SK-N-SH (cell line): ENCODE measurements around the gene ASIP. TPM values are rescaled to one million over a fixed set of nuclear protein-coding genes. Genes with fewer than 3 reads are reported as not detected.

Experiments
- CTCF ChIA-PET: fragments of 300-600, 350-600 bp; formaldehyde crosslinking; extraction: SDS; loops from one replicate; lab custom pipeline; 2021; lab: Yijun Ruan, JAX
- POLR2A ChIA-PET: fragments of 350-600 bp; sonication (Branson Sonifier 250); formaldehyde crosslinking; extraction: SDS; loops from one replicate; lab custom pipeline; 2020; ENCODE audit warnings: antibody characterized with exemption, inconsistent platforms; lab: Yijun Ruan, JAX
- DNase-seq: peaks from one replicate; pipeline ENCODE4 v3.0.0; 2012
- H2AFZ ChIP-seq: fragments of 200-600 bp; sonication (generic); 2 replicates; pipeline ENCODE4 v1.8.1; 2016; ENCODE audit warnings: antibody characterized with exemption, mild to moderate bottlenecking, low read depth
- H3F3A ChIP-seq: fragments of 200-600 bp; sonication (generic); replicated peaks from 2 replicates; pipeline ENCODE3; 2016; ENCODE audit warnings: antibody characterized with exemption, mild to moderate bottlenecking; ENCODE audit not compliant: insufficient read depth
- H3K27ac ChIP-seq, 2 experiments: fragments of 200-500 bp in 1 of 2; fragments of 200-600 bp in 1 of 2; sonication (Bioruptor generic) in 1 of 2; sonication (generic), shearing (Covaris generic) in 1 of 2; 2 replicates each; pipeline versions ENCODE4 v1.5.1 to v1.6.1; 2014 to 2016; ENCODE audit warnings: low read depth in 2 of 2, inconsistent platforms in 1 of 2, low read length in 1 of 2, mild to moderate bottlenecking in 1 of 2, mixed read lengths in 1 of 2
- H3K27me3 ChIP-seq: fragments of 200-600 bp; sonication (generic), shearing (Covaris generic); 2 replicates; pipeline ENCODE4 v1.6.1; 2016; ENCODE audit warnings: mixed run types; ENCODE audit not compliant: insufficient read depth
- H3K36me3 ChIP-seq, 2 experiments: fragments of 200-500 bp in 1 of 2; fragments of 200-600 bp in 1 of 2; sonication (Bioruptor generic) in 1 of 2; sonication (generic) in 1 of 2; replicated peaks in 1 of 2; 2 replicates each; pipeline versions ENCODE3 to v1.5.1; 2014 to 2016; ENCODE audit warnings: low read length in 1 of 2, mild to moderate bottlenecking in 1 of 2; ENCODE audit not compliant: insufficient read depth in 2 of 2, control insufficient read depth in 1 of 2
- H3K4me1 ChIP-seq, 2 experiments: fragments of 200-500 bp in 1 of 2; fragments of 200-600 bp in 1 of 2; sonication (Bioruptor generic) in 1 of 2; sonication (generic), shearing (Covaris generic) in 1 of 2; 2 replicates each; pipeline versions ENCODE4 v1.5.1 to v1.6.1; 2014 to 2016; ENCODE audit warnings: low read depth in 1 of 2, low read length in 1 of 2, mixed run types in 1 of 2; ENCODE audit not compliant: insufficient read depth in 2 of 2, control insufficient read depth in 1 of 2
- H3K4me2 ChIP-seq: fragments of 200-600 bp; sonication (generic), shearing (Covaris generic); 2 replicates; pipeline ENCODE4 v1.6.1; 2017; ENCODE audit warnings: mixed run types
- H3K4me3 ChIP-seq, 2 experiments: fragments of 200-500 bp in 1 of 2; fragments of 200-600 bp in 1 of 2; sonication (Bioruptor generic) in 1 of 2; sonication (generic), shearing (Covaris generic) in 1 of 2; 2 replicates each; pipeline versions ENCODE4 v1.5.1 to v1.8.1; 2014 to 2016; ENCODE audit warnings: low read depth in 2 of 2, inconsistent platforms in 1 of 2, low read length in 1 of 2, mild to moderate bottlenecking in 1 of 2, mixed read lengths in 1 of 2, moderate library complexity in 1 of 2
- H3K79me2 ChIP-seq: fragments of 200-600 bp; sonication (generic); 2 replicates; pipeline ENCODE4 v1.8.1; 2017; ENCODE audit warnings: mild to moderate bottlenecking; ENCODE audit not compliant: insufficient read depth
- H3K9ac ChIP-seq: fragments of 200-600 bp; sonication (generic); 2 replicates; pipeline ENCODE4 v1.6.1; 2017; ENCODE audit warnings: mixed run types
- H3K9me2 ChIP-seq: fragments of 200-600 bp; sonication (generic); 2 replicates; pipeline ENCODE4 v1.6.1; 2017; ENCODE audit warnings: mixed run types
- H3K9me3 ChIP-seq: fragments of 200-600 bp; sonication (generic); 2 replicates; pipeline ENCODE4 v1.6.1; 2017; ENCODE audit warnings: mixed run types, mild to moderate bottlenecking, moderate library complexity
- H4K20me1 ChIP-seq: fragments of 200-600 bp; sonication (generic); 2 replicates; pipeline ENCODE4 v1.6.1; 2017; ENCODE audit warnings: mild to moderate bottlenecking, mixed run types; ENCODE audit not compliant: insufficient read depth
- CTCF ChIP-seq: fragments of 200-600 bp; sonication (generic); IDR thresholded peaks from 2 replicates; pipeline ENCODE4 v1.6.1; 2017; ENCODE audit warnings: antibody characterized with exemption, mild to moderate bottlenecking, moderate library complexity
- ELF1 ChIP-seq: IDR thresholded peaks from 2 replicates; pipeline ENCODE4 v1.4.0; 2012
- EP300 ChIP-seq, 2 experiments: IDR thresholded peaks; 2 replicates each; pipeline versions ENCODE4 v1.4.0 to v1.6.1; 2012; ENCODE audit warnings: borderline replicate concordance in 1 of 2, low read depth in 1 of 2, low read length in 1 of 2
- EZH2phosphoT487 ChIP-seq: fragments of 200-600 bp; sonication (generic); IDR thresholded peaks from 2 replicates; pipeline ENCODE4 v1.6.1; 2017; ENCODE audit warnings: low read depth, mixed run types, mild to moderate bottlenecking, antibody characterized with exemption, moderate library complexity, borderline replicate concordance
- MEF2A ChIP-seq: IDR thresholded peaks from 2 replicates; pipeline ENCODE4 v1.4.0; 2012; ENCODE audit warnings: low read depth, borderline replicate concordance
- NFIC ChIP-seq: IDR thresholded peaks from 2 replicates; pipeline ENCODE4 v1.4.0; 2012; ENCODE audit warnings: borderline replicate concordance
- PBX3 ChIP-seq: IDR thresholded peaks from 2 replicates; pipeline ENCODE4; 2012
- POLR2AphosphoS5 ChIP-seq: IDR thresholded peaks from 2 replicates; pipeline ENCODE4 v1.6.1; 2012; ENCODE audit warnings: low read depth, low read length
- RCOR1 ChIP-seq: fragments of 150-350 bp; IDR thresholded peaks from 2 replicates; pipeline ENCODE4 v1.6.1; 2017; ENCODE audit warnings: antibody characterized with exemption, low read length
- TEAD4 ChIP-seq: IDR thresholded peaks from 2 replicates; pipeline ENCODE4 v1.4.0; 2012; ENCODE audit warnings: mild to moderate bottlenecking, borderline replicate concordance; ENCODE audit not compliant: insufficient read depth
- ZBTB33 ChIP-seq: IDR thresholded peaks from 2 replicates; pipeline ENCODE4 v1.4.0; 2012; ENCODE audit warnings: low read depth, borderline replicate concordance
- WGBS: methylation state at CpG from one replicate; pipeline ENCODE4 v1.1.6; 2017; ENCODE audit warnings: low lambda C conversion rate; 5-methylcytosine and 5-hydroxymethylcytosine counted together
- polyA plus RNA-seq, 3 experiments: library from polyadenylated mRNA; depleted of rRNA; stranded (reverse); fragments of >200 nt; gene quantifications; 2 replicates each; pipeline ENCODE4 v1.2.3, GENCODE V29; 2012

The ASIP gene
- polyA plus RNA-seq, 1 of the 3 experiments (the other 2 are of a cell fraction): 0.15 TPM

GRCh38 chr20:34300256-34300806 is 59.1 kb downstream of the ASIP start:
- no peak overlapping the region for H3K4me2 ChIP-seq
- H3K9me3 ChIP-seq: no peaks in the 10 kb centered on the region
- ChIA-PET CTCF (interaction anchor here (1.1 to 6.3 kb wide), 4 partner anchors 12 to 469 kb away, joined by 3 to 56 read pairs (median 4); no protein-coding TSS in a partner anchor), POLR2A (no interaction called here)
- H3K4me3 ChIP-seq: no peak overlapping the region
- peaks cover 0 to 2% of the 10 kb centered on the region in 2 experiments for H3K36me3 ChIP-seq
- peaks cover 67% of the 10 kb centered on the region for H3K79me2 ChIP-seq
- DNase-seq: no peak
- H2AFZ ChIP-seq: no peak overlapping the region
- WGBS: 87% methylated on average over 3 of the region's 3 CpGs
- peaks cover 9 to 18% of the 10 kb centered on the region in 2 experiments; a peak in 2 of 4 replicates for H3K4me1 ChIP-seq
- H4K20me1 ChIP-seq: 0 out of 2 replicates have a peak, but pooled peaks cover 12% of the 10 kb centered on the region
- TF ChIP-seq TEAD4: no peak
- TF ChIP-seq RCOR1: no peak
- no peak for TF ChIP-seq NFIC
- TF ChIP-seq ELF1: no peak
- no peak for TF ChIP-seq POLR2AphosphoS5
- no peak for TF ChIP-seq MEF2A
- no peak for TF ChIP-seq PBX3
- no peak for TF ChIP-seq EZH2phosphoT487
- no peak for TF ChIP-seq CTCF
- TF ChIP-seq EP300 (IDR thresholded peaks at IDR 0.05; ENCODE audit: borderline replicate concordance in 1 of 2, low read depth in 1 of 2, low read length in 1 of 2): no peak
- no peak for TF ChIP-seq ZBTB33
- no peak overlapping the region for H3K27ac ChIP-seq
- no peaks in the 10 kb centered on the region for H3F3A ChIP-seq
- H3K9ac ChIP-seq: no peak overlapping the region
- no peaks in the 10 kb centered on the region for H3K9me2 ChIP-seq
- H3K27me3 ChIP-seq: no peaks in the 10 kb centered on the region
